ENCODE data around the gene GRID2.
"Not testable (repeated sequence)": the region's sequence is repeated elsewhere in the genome, so short reads cannot be mapped to it uniquely, and the experiment has no call there.

Gene GRID2

GRCh38 chr4:92305148-92305877 is 1.5 kb downstream of the GRID2 start:
- DNase-seq (ENCODE audit: extremely low read depth in 1 of 2, low read depth in 1 of 2), result no peak

- no peak for DNase-seq (ENCODE audit: extremely low read depth in 1 of 2, low read depth in 1 of 2)
These were observed 2.2 kb downstream of the GRID2 start for GRCh38 chr4:92305878-92306520.

GRCh38 chr4:92307181-92307580 is 3.4 kb downstream of the GRID2 start:
- no peak for DNase-seq (ENCODE audit: extremely low read depth in 1 of 2, low read depth in 1 of 2)

DNA sequence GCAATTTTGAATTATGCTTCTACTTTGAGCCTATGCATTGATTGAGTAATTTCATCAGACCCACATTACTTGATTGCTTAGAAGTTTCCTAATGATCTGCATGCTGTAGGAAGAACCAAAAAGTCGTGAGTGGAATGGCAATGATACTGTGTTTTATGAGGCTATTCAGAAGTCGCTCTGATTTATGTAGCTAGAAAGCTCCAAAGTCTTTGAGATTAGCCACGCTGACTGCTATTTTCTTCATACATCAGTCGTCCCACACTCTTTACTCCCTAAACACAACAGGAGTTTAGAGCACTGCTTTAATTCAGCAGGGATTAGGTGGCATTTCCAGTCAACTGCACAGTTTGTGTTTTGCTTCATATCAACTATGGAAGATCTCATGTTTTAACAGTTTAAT is 4.1 kb downstream of the GRID2 start:
- DNase-seq (ENCODE audit: extremely low read depth in 1 of 2, low read depth in 1 of 2), result no peak

DNA sequence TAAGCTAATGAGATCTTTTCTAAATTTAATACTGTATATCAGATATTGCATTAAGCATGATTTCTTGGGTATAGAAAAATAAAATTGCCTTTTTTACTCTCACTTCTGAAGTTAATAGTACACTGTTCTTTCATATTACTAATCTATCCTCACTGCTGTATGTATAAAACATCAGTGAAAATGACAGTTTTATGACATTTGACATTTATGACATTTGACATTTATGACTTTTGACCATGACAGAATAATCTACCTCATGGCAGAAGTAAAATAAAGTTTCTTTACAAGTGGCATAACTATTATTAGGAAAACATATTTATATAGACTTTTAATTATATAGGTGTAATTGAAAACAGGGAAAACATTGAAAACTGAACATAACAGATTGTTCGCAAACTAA is 13.3 kb downstream of the GRID2 start:
- no peak for DNase-seq (ENCODE audit: extremely low read depth in 1 of 2, low read depth in 1 of 2)

DNA sequence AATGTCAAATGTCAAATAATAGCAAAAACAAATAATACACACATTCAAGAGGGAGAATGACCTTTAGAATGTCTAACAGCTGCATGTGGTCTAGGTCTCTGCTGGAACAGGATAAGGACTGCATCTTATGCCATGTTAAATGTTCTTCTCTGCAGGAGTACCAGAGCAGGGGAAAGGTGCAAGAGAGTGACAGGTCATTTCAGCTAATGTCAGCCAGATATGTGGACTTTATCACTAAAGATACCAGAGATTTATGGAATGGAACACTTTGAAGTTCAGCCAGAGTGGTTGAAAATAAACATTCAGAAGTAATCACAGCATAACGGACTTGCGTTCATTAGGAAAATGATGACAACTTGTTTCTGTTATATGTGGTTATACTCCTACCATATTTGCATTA is 24.3 kb downstream of the GRID2 start:
- no peak for DNase-seq (ENCODE audit: extremely low read depth in 1 of 2, low read depth in 1 of 2)

- no peak for DNase-seq (ENCODE audit: extremely low read depth in 1 of 2, low read depth in 1 of 2)
These were observed 29.2 kb downstream of the GRID2 start for GRCh38 chr4:92333016-92333415.

GRCh38 chr4:92334716-92335350 is 31.1 kb downstream of the GRID2 start:
- DNase-seq (ENCODE audit: extremely low read depth in 1 of 2, low read depth in 1 of 2), result no peak

GRCh38 chr4:92339676-92340075 is 35.9 kb downstream of the GRID2 start:
- no peak for DNase-seq (ENCODE audit: extremely low read depth in 1 of 2, low read depth in 1 of 2)

- DNase-seq (ENCODE audit: extremely low read depth in 1 of 2, low read depth in 1 of 2), result no peak
These were observed 40.5 kb downstream of the GRID2 start for GRCh38 chr4:92344216-92344615.

- DNase-seq (ENCODE audit: extremely low read depth in 1 of 2, low read depth in 1 of 2), result no peak
These were observed 42.5 kb downstream of the GRID2 start for GRCh38 chr4:92346289-92346688.

DNA sequence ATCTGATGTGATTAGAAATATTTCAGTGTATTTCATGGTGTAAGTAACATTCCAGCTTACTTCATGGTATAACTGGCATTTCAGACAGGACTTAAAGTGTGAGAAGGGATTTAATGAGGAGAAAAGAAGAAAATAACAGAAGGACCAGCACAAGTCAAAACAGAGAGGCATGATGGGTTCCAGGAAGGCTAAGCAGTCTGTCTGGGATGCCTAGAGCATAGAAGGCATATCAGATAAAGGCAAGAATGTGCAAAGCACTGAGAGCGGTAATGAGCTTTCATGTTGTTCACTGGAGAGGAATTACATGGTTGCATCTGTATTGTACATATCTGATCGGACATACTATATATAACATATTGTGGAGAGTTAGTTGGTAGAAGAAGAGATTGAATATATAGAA is 54.2 kb downstream of the GRID2 start:
- no peak for DNase-seq (ENCODE audit: extremely low read depth in 1 of 2, low read depth in 1 of 2)

GRCh38 chr4:92359491-92359890 is 55.7 kb downstream of the GRID2 start:
- no peak for DNase-seq (ENCODE audit: extremely low read depth in 1 of 2, low read depth in 1 of 2)

GRCh38 chr4:92362028-92362427 is 58.3 kb downstream of the GRID2 start:
- DNase-seq (ENCODE audit: extremely low read depth in 1 of 2, low read depth in 1 of 2), result no peak

- no peak for DNase-seq (ENCODE audit: extremely low read depth in 1 of 2, low read depth in 1 of 2)
These were observed 64.9 kb downstream of the GRID2 start for GRCh38 chr4:92368653-92369052.

- no peak for DNase-seq (ENCODE audit: extremely low read depth in 1 of 2, low read depth in 1 of 2)
These were observed 77.8 kb downstream of the GRID2 start for GRCh38 chr4:92381616-92382015.

DNA sequence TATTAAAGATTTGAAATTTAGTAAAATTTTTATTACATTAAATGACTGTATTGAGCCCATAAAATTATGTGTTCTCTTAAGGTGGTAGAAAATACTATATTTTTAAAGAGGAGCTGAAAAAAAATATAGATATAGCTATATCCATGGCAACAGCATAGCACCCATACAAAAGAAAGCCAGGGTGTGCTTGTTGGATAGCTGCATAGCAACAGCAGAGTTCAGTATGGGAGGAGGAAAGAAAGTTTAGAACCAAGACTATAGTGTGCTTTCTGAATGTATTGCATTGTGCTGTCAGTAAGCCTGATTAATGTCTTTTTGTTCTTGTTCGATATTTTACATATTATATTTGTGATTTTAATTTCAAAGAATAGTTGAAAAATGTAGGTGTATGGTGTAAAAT is 78.4 kb downstream of the GRID2 start:
- no peak for DNase-seq (ENCODE audit: extremely low read depth in 1 of 2, low read depth in 1 of 2)

DNA sequence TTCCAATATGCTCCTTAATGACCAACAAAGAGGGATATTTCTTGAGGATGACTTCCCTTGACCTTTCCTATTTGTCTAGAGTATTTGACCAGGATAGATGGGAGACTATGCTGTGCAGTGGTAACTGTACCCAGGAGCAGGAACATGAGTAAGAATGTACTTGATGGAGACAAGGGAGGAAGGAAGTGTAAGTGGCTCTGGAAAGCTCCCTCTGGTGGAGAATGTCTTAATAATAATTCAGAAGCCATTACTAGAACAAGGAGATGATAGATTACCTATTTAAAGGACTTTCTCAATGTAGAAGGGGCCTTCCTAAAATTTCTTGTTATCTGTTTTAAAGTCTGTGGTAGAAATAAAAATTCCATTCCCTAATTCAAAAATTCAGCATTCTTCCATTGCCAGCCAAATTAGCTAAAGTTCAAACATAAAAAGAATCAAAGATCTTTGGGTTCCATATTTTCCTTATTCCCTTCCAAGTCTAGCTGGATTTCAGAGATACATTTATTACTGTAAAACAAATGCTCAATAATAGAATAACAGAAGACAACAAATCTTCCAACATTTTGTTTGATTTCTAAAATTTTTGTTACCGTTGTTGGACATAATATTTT is 83.8 kb downstream of the GRID2 start:
- no peak for DNase-seq (ENCODE audit: extremely low read depth in 1 of 2, low read depth in 1 of 2)

- no peak for DNase-seq (ENCODE audit: extremely low read depth in 1 of 2, low read depth in 1 of 2)
These were observed 95.3 kb downstream of the GRID2 start for GRCh38 chr4:92399032-92399431.

GRCh38 chr4:92403525-92403924 is 99.8 kb downstream of the GRID2 start:
- not testable (repeated sequence) for DNase-seq (ENCODE audit: extremely low read depth in 1 of 2, low read depth in 1 of 2)

- no peak for DNase-seq (ENCODE audit: extremely low read depth in 1 of 2, low read depth in 1 of 2)
These were observed 102.7 kb downstream of the GRID2 start for GRCh38 chr4:92406488-92406887.

- no peak for DNase-seq (ENCODE audit: extremely low read depth in 1 of 2, low read depth in 1 of 2)
These were observed 118.2 kb downstream of the GRID2 start for GRCh38 chr4:92421920-92422319.

All from stimulated activated CD8-positive, alpha-beta memory T cell treated with anti-CD3 and anti-CD28 coated beads, Interleukin-7, amount 100 ng/mL, for 48 hours (primary cell).